ENCODE measurements around the gene KNDC1. TPM values are rescaled to one million over a fixed set of nuclear protein-coding genes. Genes with fewer than 3 reads are reported as not detected.

The KNDC1 gene
- polyA plus RNA-seq, 6 donors from 2014 or later: 0.04 to 0.08 (median 0.08) TPM; not detected in 3

DNA sequence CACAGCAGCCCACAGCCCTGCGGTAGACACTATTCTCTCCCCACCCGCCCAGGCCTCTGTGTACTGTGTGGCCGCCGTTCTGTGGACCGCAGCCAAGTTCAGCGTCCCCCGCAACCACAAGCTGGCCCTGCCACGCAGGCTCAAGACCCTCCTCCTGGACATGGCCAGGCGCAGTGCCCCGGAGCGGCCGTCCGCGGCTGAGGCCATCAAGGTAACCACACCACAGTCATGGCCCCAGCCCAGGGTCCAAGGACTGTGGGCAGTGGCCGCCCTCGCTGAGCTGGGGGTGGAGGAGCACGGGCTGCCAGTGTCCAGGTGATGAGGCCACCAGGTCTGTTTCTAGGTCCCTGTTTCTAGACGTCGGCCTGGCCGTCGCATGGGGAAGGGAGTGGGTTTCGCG is 35.6 kb downstream of the KNDC1 start:
- peaks cover 5 to 27% (median 10%) of the 10 kb centered on the region in 7 donors for H3K9me3 Mint-ChIP-seq
- no peak overlapping the region for H3K4me3 Mint-ChIP-seq
- peaks cover 0 to 5% of the 10 kb centered on the region in 2 donors for H3K36me3 Mint-ChIP-seq
- ATAC-seq (ENCODE audit: low read depth in 2 of 2): no peak
- no peak for DNase-seq
- peaks cover 0 to 15% (median 6%) of the 10 kb centered on the region in 3 donors for H3K27me3 Mint-ChIP-seq
- no peak overlapping the region for H3K27ac Mint-ChIP-seq
- peaks cover 0 to 4% (median 0%) of the 10 kb centered on the region in 3 donors for H3K4me1 Mint-ChIP-seq

DNA sequence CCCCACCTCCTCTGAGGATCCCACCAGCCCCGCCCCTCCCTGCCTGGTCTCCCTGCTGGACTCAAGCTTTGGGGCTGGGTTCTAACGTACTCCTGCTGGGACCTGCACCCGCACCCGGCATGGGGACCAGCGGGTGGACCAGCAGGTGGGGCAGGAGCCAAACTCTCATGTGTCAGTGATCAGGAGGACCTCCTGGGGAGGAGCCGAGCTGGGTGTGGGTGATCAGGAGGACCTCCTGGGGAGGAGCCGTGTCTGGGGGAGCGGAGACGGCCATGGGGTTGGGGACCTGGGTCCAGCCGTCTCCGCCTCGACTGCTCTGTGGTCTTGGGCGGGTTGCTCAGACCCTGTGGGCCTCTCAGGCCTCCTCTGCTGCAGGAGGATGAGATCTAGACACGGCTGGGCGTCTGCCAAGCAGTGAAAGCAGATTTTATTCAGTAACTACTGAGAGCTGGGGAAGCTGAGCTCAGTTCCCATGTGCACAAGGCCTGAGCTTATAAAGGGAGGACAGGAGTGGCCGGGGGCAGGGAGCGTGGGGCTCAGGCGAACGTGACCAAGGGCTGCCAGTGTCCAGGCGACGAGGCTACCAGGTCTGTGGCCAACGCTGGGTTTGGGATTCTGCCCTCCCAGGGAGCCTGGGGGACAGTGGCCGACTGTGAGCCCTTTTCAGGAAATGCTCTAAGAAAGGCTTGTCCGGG is 36.3 kb downstream of the KNDC1 start:
- DNase-seq: no peak
- no peak for ATAC-seq (ENCODE audit: low read depth in 2 of 2)
- Mint-ChIP-seq H3K36me3 (peaks cover 0 to 5% of the 10 kb centered on the region in 2 donors), H3K27ac (no peak overlapping the region), H3K27me3 (peaks cover 0 to 14% (median 6%) of the 10 kb centered on the region in 3 donors), H3K4me1 (peaks cover 0 to 4% (median 0%) of the 10 kb centered on the region in 3 donors), H3K4me3 (no peak overlapping the region), H3K9me3 (peaks cover 5 to 27% (median 10%) of the 10 kb centered on the region in 7 donors)

DNA sequence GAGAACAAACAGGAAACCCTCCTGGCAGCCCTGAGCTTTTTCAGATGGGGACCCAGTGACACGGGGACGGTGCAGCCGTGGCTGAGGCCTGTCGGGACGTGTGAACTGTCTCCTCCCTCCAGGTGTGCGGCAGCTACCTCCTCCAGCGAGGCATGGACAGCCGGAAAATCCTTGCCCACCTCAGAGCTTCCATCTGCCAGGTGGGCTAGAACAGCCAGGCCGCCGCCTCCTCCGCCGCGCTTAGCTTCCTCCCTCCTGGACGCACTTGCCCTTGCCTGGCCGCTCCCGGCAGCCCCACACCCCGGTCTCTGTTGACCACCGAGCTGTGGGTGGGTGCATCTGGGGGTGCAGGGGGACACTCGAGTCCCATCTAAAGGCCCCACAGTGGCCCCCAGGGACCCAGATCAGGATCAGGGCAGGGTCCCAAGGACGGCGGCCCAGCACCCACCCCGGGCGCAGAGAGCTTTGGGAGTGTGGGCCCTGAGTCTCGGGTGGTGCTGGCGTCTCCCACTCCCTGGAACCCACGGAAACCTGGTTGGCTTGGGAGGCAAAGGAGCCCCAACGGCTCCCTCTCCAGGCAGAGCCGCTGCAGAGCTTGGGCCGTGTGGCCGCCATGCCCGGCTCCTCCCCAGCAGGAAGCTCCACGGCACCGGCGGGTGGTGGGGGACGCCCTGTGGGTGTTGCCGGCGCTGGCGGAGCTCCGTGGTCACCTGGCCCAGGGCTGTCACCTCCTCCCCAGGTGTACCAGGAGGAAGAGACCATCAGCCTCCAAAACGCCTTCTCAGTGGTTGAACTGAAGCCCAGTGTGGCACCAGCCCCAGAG is 37.1 kb downstream of the KNDC1 start:
- peaks cover 0 to 5% of the 10 kb centered on the region in 2 donors for H3K36me3 Mint-ChIP-seq
- H3K4me3 Mint-ChIP-seq: no peak overlapping the region
- no peak for ATAC-seq (ENCODE audit: low read depth in 2 of 2)
- peaks cover 0 to 4% (median 0%) of the 10 kb centered on the region in 3 donors for H3K4me1 Mint-ChIP-seq
- H3K9me3 Mint-ChIP-seq: peaks cover 5 to 23% (median 9%) of the 10 kb centered on the region in 7 donors
- H3K27me3 Mint-ChIP-seq: peaks cover 0 to 14% (median 6%) of the 10 kb centered on the region in 3 donors
- no peak overlapping the region for H3K27ac Mint-ChIP-seq
- DNase-seq: no peak

DNA sequence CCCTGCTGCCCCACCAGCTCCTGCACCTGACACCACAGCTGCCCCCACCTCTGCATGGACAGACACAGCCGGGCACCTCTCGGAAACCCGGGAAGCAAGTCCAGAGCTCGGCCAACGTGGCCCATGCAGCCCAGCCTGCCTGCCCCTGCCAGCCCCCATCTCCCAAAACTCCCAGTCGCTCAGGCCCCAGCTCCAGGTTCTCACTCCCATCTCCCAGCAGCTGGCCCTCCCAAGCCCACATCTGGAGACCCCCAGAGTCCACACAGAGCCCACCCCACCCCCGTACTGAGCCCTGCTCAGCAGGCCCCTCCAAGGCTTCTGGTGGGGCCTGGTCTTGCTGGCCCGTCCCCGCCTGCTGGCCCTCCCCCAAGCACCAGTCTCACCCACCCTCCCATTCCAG is 37.8 kb downstream of the KNDC1 start:
- no peak for ATAC-seq (ENCODE audit: low read depth in 2 of 2)
- H3K36me3 Mint-ChIP-seq: peaks cover 0 to 5% of the 10 kb centered on the region in 2 donors
- H3K4me1 Mint-ChIP-seq: peaks cover 0 to 4% (median 0%) of the 10 kb centered on the region in 3 donors
- no peak overlapping the region for H3K4me3 Mint-ChIP-seq
- peaks cover 2 to 17% (median 6%) of the 10 kb centered on the region in 7 donors for H3K9me3 Mint-ChIP-seq
- H3K27me3 Mint-ChIP-seq: peaks cover 0 to 14% (median 6%) of the 10 kb centered on the region in 3 donors
- H3K27ac Mint-ChIP-seq: no peak overlapping the region
- DNase-seq: no peak

DNA sequence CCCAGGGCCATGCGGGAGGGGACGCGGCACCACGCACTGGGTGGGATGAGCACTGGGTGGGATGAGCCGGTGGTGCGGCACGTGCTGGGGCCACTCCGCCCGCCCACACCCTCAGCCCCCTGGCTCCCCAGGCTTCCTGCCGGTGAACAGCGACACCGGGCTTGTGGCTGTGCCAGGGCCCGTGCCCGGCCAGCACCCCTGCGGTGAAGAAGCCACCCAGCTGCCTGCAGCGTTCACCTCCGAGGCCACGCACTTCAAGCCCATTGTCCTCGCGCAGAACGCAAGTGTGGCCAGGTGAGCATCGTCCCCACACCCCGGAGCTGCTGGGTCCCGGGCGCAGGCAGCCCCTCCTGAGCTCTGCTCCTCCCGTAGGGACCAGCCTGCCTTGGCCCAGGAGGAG is 38.2 kb downstream of the KNDC1 start:
- H3K4me1 Mint-ChIP-seq: peaks cover 0 to 4% (median 0%) of the 10 kb centered on the region in 3 donors
- ATAC-seq (ENCODE audit: low read depth in 2 of 2): no peak

DNA sequence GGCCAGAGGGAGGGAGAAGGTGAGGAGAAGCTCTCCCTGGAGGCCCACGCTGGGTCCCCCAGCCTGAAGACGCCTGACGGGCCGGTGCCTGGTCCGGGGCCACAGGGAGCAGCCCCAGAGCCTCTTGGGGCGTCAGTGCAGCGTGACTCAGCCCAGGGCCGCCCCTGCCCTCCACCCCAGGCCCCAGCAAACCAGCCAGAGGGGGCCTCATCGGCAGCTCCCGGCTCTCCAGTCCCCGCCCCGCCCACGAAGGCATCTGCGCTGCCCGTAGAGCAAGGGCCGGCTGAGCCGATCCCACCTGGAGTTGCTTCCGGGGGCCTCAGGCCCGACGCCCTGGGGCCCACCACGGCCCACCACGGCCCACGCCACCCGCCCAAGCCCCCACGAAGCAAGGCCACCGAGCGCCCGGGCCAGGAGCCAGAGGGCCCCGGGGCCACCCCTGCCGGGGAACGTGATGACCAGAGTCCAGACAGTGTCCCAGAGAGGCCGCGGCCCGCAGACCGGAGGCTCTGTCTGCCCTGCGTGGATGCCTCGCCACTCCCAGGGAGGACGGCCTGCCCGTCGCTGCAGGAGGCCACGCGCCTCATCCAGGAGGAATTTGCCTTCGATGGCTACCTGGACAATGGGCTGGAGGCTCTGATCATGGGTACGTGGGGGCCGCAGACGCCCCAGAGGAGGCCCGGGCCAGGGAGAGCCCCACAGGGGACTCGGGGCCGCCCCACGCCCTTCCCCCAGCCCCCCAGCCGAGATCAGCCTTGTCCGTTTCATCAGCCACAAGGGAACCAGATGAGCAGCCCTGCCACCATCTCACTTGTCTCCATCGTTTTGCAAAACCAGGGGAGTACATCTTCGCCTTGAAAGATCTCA is 38.8 kb downstream of the KNDC1 start:
- ATAC-seq (ENCODE audit: low read depth in 2 of 2) (no peak), DNase-seq (no peak)
- peaks cover under 1 to 11% (median 2%) of the 10 kb centered on the region in 7 donors for H3K9me3 Mint-ChIP-seq
- peaks cover 0 to 5% of the 10 kb centered on the region in 2 donors for H3K36me3 Mint-ChIP-seq
- H3K27ac Mint-ChIP-seq: no peak overlapping the region
- peaks cover 0 to 14% (median 1%) of the 10 kb centered on the region in 3 donors for H3K27me3 Mint-ChIP-seq
- H3K4me3 Mint-ChIP-seq: no peak overlapping the region
- peaks cover 0 to 4% (median 0%) of the 10 kb centered on the region in 3 donors for H3K4me1 Mint-ChIP-seq

More for the DNA sequence above, 38.2 kb downstream of the KNDC1 start:
- Mint-ChIP-seq H3K4me3 (no peak overlapping the region), H3K27ac (no peak overlapping the region), H3K9me3 (peaks cover 2 to 17% (median 6%) of the 10 kb centered on the region in 7 donors), H3K27me3 (peaks cover 0 to 14% (median 6%) of the 10 kb centered on the region in 3 donors), H3K36me3 (peaks cover 0 to 5% of the 10 kb centered on the region in 2 donors)
- no peak for DNase-seq

DNA sequence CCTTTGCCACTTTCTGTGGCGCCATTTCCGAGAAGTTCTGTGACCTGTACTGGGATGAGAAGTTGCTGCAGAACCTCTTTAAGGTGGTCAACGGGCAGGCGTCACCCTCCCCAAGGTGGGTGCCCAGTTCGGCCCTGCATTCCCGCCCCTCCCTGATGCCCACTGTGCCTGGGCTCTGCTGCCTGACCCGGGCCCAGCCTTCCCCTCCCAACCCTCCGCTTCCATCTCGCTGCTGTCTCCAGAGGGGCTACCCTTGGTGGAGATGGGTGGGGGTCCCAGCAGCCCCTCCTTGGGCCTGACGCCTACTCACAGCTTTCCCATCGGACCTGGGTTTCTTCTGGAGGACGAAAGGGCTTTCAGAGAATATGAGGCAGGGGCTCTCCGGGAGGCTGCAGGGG is 39.5 kb downstream of the KNDC1 start:
- no peak for ATAC-seq (ENCODE audit: low read depth in 2 of 2)
- no peak overlapping the region for H3K27ac Mint-ChIP-seq

DNA sequence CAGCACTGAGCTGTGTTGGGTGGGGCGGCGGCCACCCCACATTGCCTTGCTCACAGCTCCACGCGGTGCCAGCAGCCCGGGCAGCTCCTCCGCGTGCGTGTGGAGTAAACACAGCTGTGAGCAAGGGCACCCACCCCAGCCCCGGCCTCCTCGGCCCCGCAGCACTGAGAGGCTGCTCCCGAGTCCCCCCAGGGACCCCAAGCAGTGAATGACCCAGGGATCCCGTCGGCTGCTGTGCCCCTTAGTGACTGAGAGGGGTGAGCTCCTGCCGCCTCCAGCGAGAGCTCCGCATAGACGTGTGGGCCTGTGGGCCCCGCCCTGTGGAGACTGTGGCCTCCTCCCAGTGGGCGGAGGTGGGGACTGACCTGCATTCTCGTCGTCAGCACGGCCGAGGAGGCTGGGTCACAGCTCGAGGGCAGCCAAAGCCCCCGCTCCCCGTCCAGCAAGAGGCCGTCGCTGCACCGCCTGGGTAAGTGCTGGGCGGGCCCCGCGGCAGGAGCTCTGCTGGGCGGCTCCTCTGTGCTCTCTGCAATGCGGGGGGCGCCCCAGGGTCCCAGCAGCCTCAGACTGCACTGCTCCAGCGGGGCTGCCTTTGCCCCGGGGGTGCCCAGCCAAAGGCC is 40.1 kb downstream of the KNDC1 start:
- no peak for DNase-seq
- Mint-ChIP-seq H3K27ac (no peak overlapping the region), H3K27me3 (peaks cover 0 to 7% (median 0%) of the 10 kb centered on the region in 3 donors)

More for the DNA sequence above, 39.5 kb downstream of the KNDC1 start:
- Mint-ChIP-seq H3K4me3 (no peak overlapping the region), H3K4me1 (peaks cover 0 to 4% (median 0%) of the 10 kb centered on the region in 3 donors), H3K27me3 (peaks cover 0 to 13% (median 0%) of the 10 kb centered on the region in 3 donors), H3K36me3 (peaks cover 0 to 4% of the 10 kb centered on the region in 2 donors), H3K9me3 (peaks cover 0 to 5% (median 0%) of the 10 kb centered on the region in 7 donors)
- DNase-seq: no peak

DNA sequence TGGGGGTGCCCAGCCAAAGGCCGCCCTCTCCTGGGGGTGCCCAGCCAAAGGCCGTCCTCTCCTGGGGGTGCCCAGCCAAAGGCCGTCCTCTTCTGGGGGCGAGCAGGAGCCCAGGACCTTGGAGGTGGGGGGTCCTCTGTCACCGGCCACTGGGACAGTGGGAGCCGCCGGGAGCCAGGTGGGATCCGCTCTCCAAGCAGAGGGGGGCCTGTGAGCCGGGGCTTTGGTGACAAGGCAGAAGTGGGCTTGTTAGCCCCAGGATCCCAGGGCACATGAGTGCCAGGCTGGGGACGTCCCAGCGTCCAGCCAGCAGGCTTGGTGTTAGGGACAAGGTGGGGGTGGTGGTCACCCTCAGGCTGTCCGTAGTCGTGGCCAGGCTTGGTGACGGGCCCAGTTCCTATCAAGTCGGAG is 40.6 kb downstream of the KNDC1 start:
- no peak overlapping the region for H3K4me3 Mint-ChIP-seq
- no peaks in the 10 kb centered on the region for H3K9me3 Mint-ChIP-seq
- no peak for ATAC-seq (ENCODE audit: low read depth in 2 of 2)
- no peaks in the 10 kb centered on the region for H3K36me3 Mint-ChIP-seq
- H3K27ac Mint-ChIP-seq: no peak overlapping the region
- peaks cover 0 to 5% (median 0%) of the 10 kb centered on the region in 3 donors for H3K27me3 Mint-ChIP-seq
- DNase-seq: no peak
- H3K4me1 Mint-ChIP-seq: peaks cover 0 to 4% (median 0%) of the 10 kb centered on the region in 3 donors

More for the DNA sequence above, 40.1 kb downstream of the KNDC1 start:
- ATAC-seq (ENCODE audit: low read depth in 2 of 2): no peak
- Mint-ChIP-seq H3K9me3 (no peaks in the 10 kb centered on the region), H3K4me1 (peaks cover 0 to 4% (median 0%) of the 10 kb centered on the region in 3 donors), H3K36me3 (no peaks in the 10 kb centered on the region), H3K4me3 (no peak overlapping the region)

DNA sequence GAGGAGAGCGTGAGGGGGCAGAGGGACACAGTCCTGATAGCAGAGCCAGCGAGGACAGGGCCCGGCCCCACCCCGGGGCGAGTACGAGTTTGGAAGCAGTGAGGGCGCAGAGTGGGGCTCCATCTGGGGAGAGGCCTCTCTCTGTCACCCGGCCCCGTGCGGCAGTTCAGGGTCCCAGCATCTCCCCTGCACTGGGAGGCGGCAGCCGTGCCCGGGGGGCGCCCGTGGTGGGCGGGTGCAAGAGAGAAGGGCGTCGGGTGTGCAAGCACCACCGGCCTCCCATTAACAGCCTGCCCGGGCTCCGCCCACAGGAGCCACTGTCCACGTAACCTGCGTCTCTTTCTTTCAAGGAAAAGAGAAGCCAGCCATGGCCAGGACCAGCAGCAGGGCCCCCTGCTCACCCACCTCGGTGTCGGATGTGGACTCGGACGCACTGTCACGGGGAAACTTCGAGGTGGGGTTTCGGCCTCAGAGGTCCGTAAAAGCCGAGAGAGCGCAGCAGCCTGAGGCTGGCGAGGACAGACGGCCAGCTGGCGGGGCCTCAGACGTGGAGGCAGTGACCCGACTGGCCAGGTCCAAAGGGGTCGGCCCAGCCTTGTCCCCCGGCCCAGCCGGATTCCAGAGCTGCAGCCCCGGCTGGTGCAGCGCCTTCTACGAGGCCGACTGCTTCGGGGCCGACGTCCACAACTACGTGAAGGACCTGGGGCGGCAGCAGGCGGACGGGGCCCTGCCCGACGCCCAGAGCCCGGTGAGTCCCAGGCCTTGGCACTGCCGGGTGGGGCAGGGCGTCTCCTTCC is 41.3 kb downstream of the KNDC1 start:
- no peak overlapping the region for H3K27ac Mint-ChIP-seq
- no peaks in the 10 kb centered on the region for H3K9me3 Mint-ChIP-seq
- no peak for DNase-seq
- ATAC-seq (ENCODE audit: low read depth in 2 of 2): no peak
- no peak overlapping the region for H3K4me3 Mint-ChIP-seq
- no peaks in the 10 kb centered on the region for H3K36me3 Mint-ChIP-seq
- H3K27me3 Mint-ChIP-seq: peaks cover 0 to 2% (median 0%) of the 10 kb centered on the region in 3 donors
- H3K4me1 Mint-ChIP-seq: peaks cover 0 to 2% (median 0%) of the 10 kb centered on the region in 3 donors

DNA sequence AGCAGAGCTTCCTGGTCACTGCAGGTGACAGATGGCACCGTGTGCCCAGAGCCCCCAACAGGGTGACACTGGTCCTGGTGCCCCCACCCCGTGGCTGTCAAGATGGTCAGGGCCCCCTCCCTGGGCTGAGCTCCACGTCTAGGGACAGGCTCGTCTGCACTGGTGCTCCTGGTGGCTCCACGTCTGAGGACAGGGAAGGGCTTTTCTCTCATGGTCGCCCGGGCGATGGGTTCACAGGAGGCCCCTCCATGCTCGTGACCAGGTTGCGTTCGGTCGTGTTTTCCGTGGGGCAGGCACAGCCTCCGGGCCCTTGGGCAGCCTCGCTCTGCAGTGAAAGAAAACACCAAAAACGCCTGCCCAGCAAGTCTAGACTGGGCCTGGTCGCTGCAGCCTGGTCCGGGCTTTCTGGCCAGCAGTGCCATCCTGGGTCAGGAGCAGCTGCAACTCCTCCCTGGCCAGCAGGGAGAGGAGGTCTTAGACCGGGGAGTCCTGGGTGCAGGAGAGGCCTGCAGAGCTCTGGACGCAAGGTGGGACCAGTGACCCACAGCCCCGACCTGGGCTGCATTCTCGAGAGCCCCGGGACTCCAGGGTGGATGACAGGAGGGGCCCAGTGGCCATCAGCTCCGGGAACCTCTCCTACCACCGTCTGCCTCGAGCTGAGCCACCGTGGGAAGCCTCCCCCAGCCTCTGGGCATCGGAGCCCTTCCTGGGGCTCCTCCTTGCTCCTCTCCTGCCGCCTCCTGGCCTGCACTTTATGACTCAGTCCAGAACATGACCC is 42.1 kb downstream of the KNDC1 start:
- no peaks in the 10 kb centered on the region for H3K4me1 Mint-ChIP-seq

More for the DNA sequence above, 42.1 kb downstream of the KNDC1 start:
- no peak for ATAC-seq (ENCODE audit: low read depth in 2 of 2)
- no peaks in the 10 kb centered on the region for H3K9me3 Mint-ChIP-seq
- no peaks in the 10 kb centered on the region for H3K36me3 Mint-ChIP-seq
- H3K4me3 Mint-ChIP-seq: no peak overlapping the region
- no peak overlapping the region for H3K27ac Mint-ChIP-seq
- no peak for DNase-seq
- H3K27me3 Mint-ChIP-seq: no peaks in the 10 kb centered on the region

Data from naive B cell (primary cell).